ENCODE data around the gene NEDD4. TPM values are rescaled to one million over a fixed set of nuclear protein-coding genes. Genes with fewer than 3 reads are reported as not detected.
"Not testable (repeated sequence)": the region's sequence is repeated elsewhere in the genome, so short reads cannot be mapped to it uniquely, and the experiment has no call there.

The NEDD4 gene
- total and polyA plus RNA-seq, 3 experiments from 2014 or later, result 3.3 to 9.7 (median 8.2) TPM

- Histone ChIP-seq H3K36me3 (ENCODE audit: insufficient read depth, low read length) (no peaks in the 10 kb centered on the region), H3K4me1 (ENCODE audit: insufficient read depth, low read length) (no peaks in the 10 kb centered on the region), H3K9me3 (ENCODE audit: low read length) (no peaks in the 10 kb centered on the region), H3K4me3 (ENCODE audit: low read length) (no peak overlapping the region), H3K27me3 (ENCODE audit: insufficient read depth, low read length, poor library complexity, severe bottlenecking) (no peaks in the 10 kb centered on the region), H3K27ac (ENCODE audit: low read depth, low read length) (no peak overlapping the region)
- Mint-ChIP-seq H3K4me3 (no peak overlapping the region), H3K27me3 (no peaks in the 10 kb centered on the region), H3K9me3 (no peaks in the 10 kb centered on the region), H3K4me1 (no peaks in the 10 kb centered on the region), H3K27ac (no peak overlapping the region), H3K36me3 (peaks cover 0 to 15% (median 12%) of the 10 kb centered on the region in 3 donors)
- no peak for DNase-seq
- POLR2A ChIA-PET, result no interaction called here
- CTCF ChIA-PET, result no interaction called here
Observed at GRCh38 chr15:55856506-55857164, 136.8 kb downstream of the NEDD4 start.

GRCh38 chr15:55853134-55853533 is 140.3 kb downstream of the NEDD4 start:
- no peaks in the 10 kb centered on the region for H3K27me3 Mint-ChIP-seq
- no peak overlapping the region for H3K4me3 Mint-ChIP-seq
- Histone ChIP-seq H3K27ac (ENCODE audit: low read depth, low read length) (no peak overlapping the region), H3K4me3 (ENCODE audit: low read length) (no peak overlapping the region), H3K27me3 (ENCODE audit: insufficient read depth, low read length, poor library complexity, severe bottlenecking) (no peaks in the 10 kb centered on the region), H3K9me3 (ENCODE audit: low read length) (no peaks in the 10 kb centered on the region), H3K36me3 (ENCODE audit: insufficient read depth, low read length) (no peaks in the 10 kb centered on the region), H3K4me1 (ENCODE audit: insufficient read depth, low read length) (no peaks in the 10 kb centered on the region)
- peaks cover 0 to 11% (median 7%) of the 10 kb centered on the region in 3 donors for H3K36me3 Mint-ChIP-seq
- no peaks in the 10 kb centered on the region for H3K9me3 Mint-ChIP-seq
- CTCF ChIA-PET, result no interaction called here
- H3K27ac Mint-ChIP-seq, result no peak overlapping the region
- DNase-seq, result no peak
- H3K4me1 Mint-ChIP-seq, result no peaks in the 10 kb centered on the region
- POLR2A ChIA-PET, result interaction anchor here (0.6 kb wide), 1 partner anchor 322 kb away, joined by 3 read pairs; no protein-coding TSS in a partner anchor

- ChIA-PET CTCF (interaction anchor here (0.8 to 1.4 kb wide), 3 partner anchors 26 to 198 kb away, joined by 3 to 5 read pairs (median 4); no protein-coding TSS in a partner anchor), POLR2A (no interaction called here)
- peaks cover 0 to 4% (median 0%) of the 10 kb centered on the region in 3 donors for H3K4me1 Mint-ChIP-seq
- Histone ChIP-seq H3K4me1 (ENCODE audit: insufficient read depth, low read length) (no peaks in the 10 kb centered on the region), H3K9me3 (ENCODE audit: low read length) (no peaks in the 10 kb centered on the region), H3K36me3 (ENCODE audit: insufficient read depth, low read length) (no peaks in the 10 kb centered on the region), H3K27ac (ENCODE audit: low read depth, low read length) (no peak overlapping the region), H3K27me3 (ENCODE audit: insufficient read depth, low read length, poor library complexity, severe bottlenecking) (no peaks in the 10 kb centered on the region), H3K4me3 (ENCODE audit: low read length) (no peak overlapping the region)
- no peak overlapping the region for H3K4me3 Mint-ChIP-seq
- peaks cover 8 to 16% (median 16%) of the 10 kb centered on the region in 3 donors for H3K36me3 Mint-ChIP-seq
- H3K27me3 Mint-ChIP-seq, result no peaks in the 10 kb centered on the region
- H3K27ac Mint-ChIP-seq, result peak overlapping the region in 1 of 8 donors; percentile 10
- H3K9me3 Mint-ChIP-seq, result peaks cover 0 to under 1% (median 0%) of the 10 kb centered on the region in 5 donors
- peak in 4 of 5 donors; percentile 6 to 52 (median 38) for DNase-seq
Observed at GRCh38 chr15:55846116-55846707, 147.2 kb downstream of the NEDD4 start.

- H3K27ac ChIP-seq (ENCODE audit: low read depth, low read length); POLR2A ChIA-PET; H3K36me3 ChIP-seq (ENCODE audit: insufficient read depth, low read length); H3K4me3 ChIP-seq (ENCODE audit: low read length); H3K27ac Mint-ChIP-seq; H3K4me1 ChIP-seq (ENCODE audit: insufficient read depth, low read length); H3K9me3 ChIP-seq (ENCODE audit: low read length); H3K4me3 Mint-ChIP-seq; H3K27me3 Mint-ChIP-seq; H3K4me1 Mint-ChIP-seq; DNase-seq; H3K27me3 ChIP-seq (ENCODE audit: insufficient read depth, low read length, poor library complexity, severe bottlenecking); H3K9me3 Mint-ChIP-seq: not testable (repeated sequence)
- H3K36me3 Mint-ChIP-seq, result peaks cover 14 to 24% (median 16%) of the 10 kb centered on the region in 3 donors
- CTCF ChIA-PET, result interaction anchor here (0.9 kb wide), 1 partner anchor 194 kb away, joined by 4 read pairs; no protein-coding TSS in a partner anchor
Observed at GRCh38 chr15:55842897-55843296, 150.5 kb downstream of the NEDD4 start.

- Mint-ChIP-seq H3K27me3 (no peaks in the 10 kb centered on the region), H3K27ac (no peak overlapping the region), H3K36me3 (peaks cover 5 to 11% (median 10%) of the 10 kb centered on the region in 3 donors), H3K9me3 (no peaks in the 10 kb centered on the region), H3K4me1 (no peaks in the 10 kb centered on the region), H3K4me3 (no peak overlapping the region)
- Histone ChIP-seq H3K27ac (ENCODE audit: low read depth, low read length) (no peak overlapping the region), H3K36me3 (ENCODE audit: insufficient read depth, low read length) (no peaks in the 10 kb centered on the region), H3K4me3 (ENCODE audit: low read length) (no peak overlapping the region), H3K4me1 (ENCODE audit: insufficient read depth, low read length) (no peaks in the 10 kb centered on the region), H3K9me3 (ENCODE audit: low read length) (no peaks in the 10 kb centered on the region), H3K27me3 (ENCODE audit: insufficient read depth, low read length, poor library complexity, severe bottlenecking) (no peaks in the 10 kb centered on the region)
- CTCF ChIA-PET, result no interaction called here
- DNase-seq, result no peak
- POLR2A ChIA-PET, result no interaction called here
Observed at GRCh38 chr15:55835866-55836265, 157.5 kb downstream of the NEDD4 start.

GRCh38 chr15:55834331-55834730 is 159.1 kb downstream of the NEDD4 start:
- Mint-ChIP-seq H3K27me3 (no peaks in the 10 kb centered on the region), H3K36me3 (peaks cover 5 to 11% (median 10%) of the 10 kb centered on the region in 3 donors), H3K4me3 (no peak overlapping the region), H3K27ac (no peak overlapping the region), H3K9me3 (no peaks in the 10 kb centered on the region), H3K4me1 (peaks cover 11 to 14% (median 12%) of the 10 kb centered on the region in 3 donors)
- H3K9me3 ChIP-seq (ENCODE audit: low read length), result no peaks in the 10 kb centered on the region
- no peaks in the 10 kb centered on the region for H3K27me3 ChIP-seq (ENCODE audit: insufficient read depth, low read length, poor library complexity, severe bottlenecking)
- H3K4me1 ChIP-seq (ENCODE audit: insufficient read depth, low read length), result peaks cover 5% of the 10 kb centered on the region
- no peak overlapping the region for H3K4me3 ChIP-seq (ENCODE audit: low read length)
- DNase-seq, result no peak
- H3K36me3 ChIP-seq (ENCODE audit: insufficient read depth, low read length), result no peaks in the 10 kb centered on the region
- no peak overlapping the region for H3K27ac ChIP-seq (ENCODE audit: low read depth, low read length)
- CTCF ChIA-PET, result no interaction called here
- POLR2A ChIA-PET, result no interaction called here

- no peaks in the 10 kb centered on the region for H3K27me3 ChIP-seq (ENCODE audit: insufficient read depth, low read length, poor library complexity, severe bottlenecking)
- no peaks in the 10 kb centered on the region for H3K36me3 ChIP-seq (ENCODE audit: insufficient read depth, low read length)
- peaks cover 5% of the 10 kb centered on the region for H3K4me1 ChIP-seq (ENCODE audit: insufficient read depth, low read length)
- POLR2A ChIA-PET, result no interaction called here
- no peak overlapping the region for H3K4me3 ChIP-seq (ENCODE audit: low read length)
- H3K27ac ChIP-seq (ENCODE audit: low read depth, low read length), result no peak overlapping the region
- Mint-ChIP-seq H3K4me3 (peak overlapping the region in 4 of 7 donors; percentile 5 to 57 (median 48)), H3K27ac (peak overlapping the region in 7 of 8 donors; percentile 43 to 86 (median 70)), H3K9me3 (no peaks in the 10 kb centered on the region), H3K27me3 (no peaks in the 10 kb centered on the region), H3K36me3 (peaks cover 0 to 5% (median 4%) of the 10 kb centered on the region in 3 donors), H3K4me1 (peaks cover 11 to 20% (median 15%) of the 10 kb centered on the region in 3 donors)
- DNase-seq, result no peak
- no peaks in the 10 kb centered on the region for H3K9me3 ChIP-seq (ENCODE audit: low read length)
- CTCF ChIA-PET, result no interaction called here
Observed at GRCh38 chr15:55829826-55830225, 163.6 kb downstream of the NEDD4 start.

GRCh38 chr15:55827955-55828354 is 165.5 kb downstream of the NEDD4 start:
- Histone ChIP-seq H3K36me3 (ENCODE audit: insufficient read depth, low read length) (no peaks in the 10 kb centered on the region), H3K27ac (ENCODE audit: low read depth, low read length) (no peak overlapping the region), H3K9me3 (ENCODE audit: low read length) (no peaks in the 10 kb centered on the region), H3K27me3 (ENCODE audit: insufficient read depth, low read length, poor library complexity, severe bottlenecking) (no peaks in the 10 kb centered on the region), H3K4me3 (ENCODE audit: low read length) (no peak overlapping the region), H3K4me1 (ENCODE audit: insufficient read depth, low read length) (peaks cover 5% of the 10 kb centered on the region)
- H3K27me3 Mint-ChIP-seq, result no peaks in the 10 kb centered on the region
- DNase-seq, result no peak
- ChIA-PET POLR2A (no interaction called here), CTCF (no interaction called here)
- peaks cover 11 to 20% (median 15%) of the 10 kb centered on the region in 3 donors for H3K4me1 Mint-ChIP-seq
- no peaks in the 10 kb centered on the region for H3K9me3 Mint-ChIP-seq
- H3K4me3 Mint-ChIP-seq, result no peak overlapping the region
- H3K36me3 Mint-ChIP-seq, result peaks cover 0 to 4% (median 3%) of the 10 kb centered on the region in 3 donors
- no peak overlapping the region for H3K27ac Mint-ChIP-seq

Measured in CD8-positive, alpha-beta memory T cell (primary cell).